ENCODE data around the gene HSD17B12. TPM values are rescaled to one million over a fixed set of nuclear protein-coding genes. Genes with fewer than 3 reads are reported as not detected.

Gene HSD17B12
- total and polyA plus RNA-seq, 5 donors = 69.1 to 147 (median 104) TPM

DNA sequence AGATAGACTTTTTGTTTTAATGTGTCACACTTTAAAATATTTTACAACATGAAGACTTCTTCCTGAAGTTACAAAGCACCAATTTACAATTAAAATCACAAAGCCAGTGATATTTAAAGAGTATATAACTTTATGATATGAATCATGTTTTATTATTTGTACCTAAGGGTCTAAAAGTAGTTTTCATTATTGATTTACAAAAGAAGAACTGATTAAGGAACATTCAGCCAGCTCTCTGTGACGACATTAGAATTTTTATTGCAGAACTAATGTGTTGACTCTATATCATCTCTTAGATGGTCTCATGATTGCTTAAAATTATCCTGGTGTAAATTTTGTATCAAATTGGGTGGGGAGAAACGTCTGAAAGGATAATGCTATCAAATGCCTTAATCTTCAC is 117.3 kb downstream of the HSD17B12 start:
- H3K27me3 ChIP-seq (ENCODE audit: control insufficient read depth, insufficient read depth) = no peaks in the 10 kb centered on the region
- H3K4me3 ChIP-seq (ENCODE audit: low read length) = no peak overlapping the region
- no peaks in the 10 kb centered on the region for H3K4me1 ChIP-seq (ENCODE audit: control insufficient read depth, insufficient read depth, low read length)
- DNase-seq (no peak), ATAC-seq (no peak)
- 88% methylated on average over 2 of the region's 2 CpGs for WGBS
- H3K27ac ChIP-seq (ENCODE audit: low read length) = no peak overlapping the region
- intact Hi-C loops (cut with DNase I) = no loop called here
- H3K9me3 ChIP-seq (ENCODE audit: control insufficient read depth, low read length) = no peaks in the 10 kb centered on the region

DNA sequence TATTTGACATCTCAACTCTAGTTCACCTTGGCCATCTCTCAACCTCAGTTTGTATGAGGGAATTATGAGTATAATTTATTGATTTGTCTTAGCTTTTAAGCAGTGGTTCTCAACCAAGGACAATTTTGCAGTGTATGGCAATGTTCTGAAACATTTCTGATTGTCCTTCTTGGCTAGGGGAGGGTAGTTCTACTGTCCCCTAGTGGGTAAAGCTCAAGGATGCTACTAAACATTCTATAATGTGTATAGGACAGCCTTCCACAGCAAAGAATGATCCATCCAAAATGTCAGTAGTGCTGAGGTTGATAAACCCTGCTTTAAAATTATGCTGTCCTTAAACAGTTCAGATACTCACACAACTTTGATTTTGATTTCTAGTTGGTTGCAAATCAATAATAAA is 122.0 kb downstream of the HSD17B12 start:
- Histone ChIP-seq H3K4me1 (ENCODE audit: control insufficient read depth, insufficient read depth, low read length) (no peaks in the 10 kb centered on the region), H3K9me3 (ENCODE audit: control insufficient read depth, low read length) (no peaks in the 10 kb centered on the region), H3K4me3 (ENCODE audit: low read length) (no peak overlapping the region), H3K27ac (ENCODE audit: low read length) (no peak overlapping the region), H3K27me3 (ENCODE audit: control insufficient read depth, insufficient read depth) (no peaks in the 10 kb centered on the region)
- no peak for DNase-seq
- ATAC-seq = no peak
- intact Hi-C loops (cut with DNase I) = no loop called here

DNA sequence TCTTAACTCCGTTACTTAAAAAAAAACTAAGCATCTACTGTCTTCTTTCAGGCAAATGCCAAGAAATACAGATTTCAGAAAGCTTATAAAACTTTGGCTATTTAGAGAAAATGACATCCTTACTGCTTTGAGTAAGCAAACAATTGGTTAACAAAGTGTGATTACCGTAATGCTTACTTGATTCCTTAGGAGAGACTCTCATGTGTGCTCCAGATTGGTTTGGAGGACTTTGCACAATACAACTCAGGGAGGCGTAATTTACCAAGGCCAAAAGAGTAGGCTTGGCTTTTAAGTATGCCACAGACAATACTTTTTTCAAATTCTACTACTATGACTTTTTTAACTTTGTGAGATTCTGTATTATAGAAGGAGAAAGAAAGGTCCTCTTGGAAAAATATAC is 123.2 kb downstream of the HSD17B12 start:
- H3K9me3 ChIP-seq (ENCODE audit: control insufficient read depth, low read length) = no peaks in the 10 kb centered on the region
- H3K4me3 ChIP-seq (ENCODE audit: low read length) = no peak overlapping the region
- no peaks in the 10 kb centered on the region for H3K4me1 ChIP-seq (ENCODE audit: control insufficient read depth, insufficient read depth, low read length)
- intact Hi-C loops (cut with DNase I) = no loop called here
- ATAC-seq (no peak), DNase-seq (no peak)
- WGBS = 63% methylated on average over 3 of the region's 3 CpGs
- H3K27ac ChIP-seq (ENCODE audit: low read length) = no peak overlapping the region
- H3K27me3 ChIP-seq (ENCODE audit: control insufficient read depth, insufficient read depth) = no peaks in the 10 kb centered on the region

- WGBS = 73% methylated on average over 3 of the region's 3 CpGs
- intact Hi-C loops (cut with DNase I) = no loop called here
These were observed 126.4 kb downstream of the HSD17B12 start for GRCh38 chr11:43806976-43807375.

GRCh38 chr11:43810929-43811596 is 130.5 kb downstream of the HSD17B12 start:
- no peak for ATAC-seq
- Histone ChIP-seq H3K27ac (ENCODE audit: low read length) (no peak overlapping the region), H3K27me3 (ENCODE audit: control insufficient read depth, insufficient read depth) (no peaks in the 10 kb centered on the region), H3K4me3 (ENCODE audit: low read length) (no peak overlapping the region), H3K9me3 (ENCODE audit: control insufficient read depth, low read length) (no peaks in the 10 kb centered on the region), H3K4me1 (ENCODE audit: control insufficient read depth, insufficient read depth, low read length) (no peaks in the 10 kb centered on the region)
- WGBS = 73% methylated on average over 7 of the region's 7 CpGs
- intact Hi-C loops (cut with DNase I) = no loop called here
- no peak for DNase-seq

More at GRCh38 chr11:43806976-43807375, 126.4 kb downstream of the HSD17B12 start:
- ATAC-seq = no peak
- Histone ChIP-seq H3K4me1 (ENCODE audit: control insufficient read depth, insufficient read depth, low read length) (no peaks in the 10 kb centered on the region), H3K9me3 (ENCODE audit: control insufficient read depth, low read length) (no peaks in the 10 kb centered on the region), H3K4me3 (ENCODE audit: low read length) (no peak overlapping the region), H3K27me3 (ENCODE audit: control insufficient read depth, insufficient read depth) (no peaks in the 10 kb centered on the region), H3K27ac (ENCODE audit: low read length) (no peak overlapping the region)
- DNase-seq = no peak

GRCh38 chr11:43812471-43812870 is 131.9 kb downstream of the HSD17B12 start:
- no peak overlapping the region for H3K4me3 ChIP-seq (ENCODE audit: low read length)
- intact Hi-C loops (cut with DNase I) = no loop called here
- DNase-seq (no peak), ATAC-seq (no peak)
- no peaks in the 10 kb centered on the region for H3K27me3 ChIP-seq (ENCODE audit: control insufficient read depth, insufficient read depth)
- no peak overlapping the region for H3K27ac ChIP-seq (ENCODE audit: low read length)
- no peaks in the 10 kb centered on the region for H3K9me3 ChIP-seq (ENCODE audit: control insufficient read depth, low read length)
- H3K4me1 ChIP-seq (ENCODE audit: control insufficient read depth, insufficient read depth, low read length) = no peaks in the 10 kb centered on the region

- no peak overlapping the region for H3K27ac ChIP-seq (ENCODE audit: low read length)
- no peaks in the 10 kb centered on the region for H3K27me3 ChIP-seq (ENCODE audit: control insufficient read depth, insufficient read depth)
- intact Hi-C loops (cut with DNase I) = no loop called here
- WGBS = 74% methylated on average over 1 of the region's 1 CpG
- H3K4me1 ChIP-seq (ENCODE audit: control insufficient read depth, insufficient read depth, low read length) = no peaks in the 10 kb centered on the region
- ATAC-seq (no peak), DNase-seq (no peak)
- H3K4me3 ChIP-seq (ENCODE audit: low read length) = no peak overlapping the region
- H3K9me3 ChIP-seq (ENCODE audit: control insufficient read depth, low read length) = no peaks in the 10 kb centered on the region
These were observed 137.7 kb downstream of the HSD17B12 start for GRCh38 chr11:43818220-43818619.

- no peak for ATAC-seq
- H3K4me3 ChIP-seq (ENCODE audit: low read length) = no peak overlapping the region
- no peaks in the 10 kb centered on the region for H3K27me3 ChIP-seq (ENCODE audit: control insufficient read depth, insufficient read depth)
- H3K4me1 ChIP-seq (ENCODE audit: control insufficient read depth, insufficient read depth, low read length) = no peaks in the 10 kb centered on the region
- intact Hi-C loops (cut with DNase I) = loop anchor here in 1 of 4 donors (10.0 kb wide), 1 partner anchor 155 kb away; no protein-coding TSS in a partner anchor
- no peak for DNase-seq
- no peaks in the 10 kb centered on the region for H3K9me3 ChIP-seq (ENCODE audit: control insufficient read depth, low read length)
- WGBS = 99% methylated on average over 2 of the region's 2 CpGs
- H3K27ac ChIP-seq (ENCODE audit: low read length) = no peak overlapping the region
These were observed 139.4 kb downstream of the HSD17B12 start for GRCh38 chr11:43819926-43820325.

DNA sequence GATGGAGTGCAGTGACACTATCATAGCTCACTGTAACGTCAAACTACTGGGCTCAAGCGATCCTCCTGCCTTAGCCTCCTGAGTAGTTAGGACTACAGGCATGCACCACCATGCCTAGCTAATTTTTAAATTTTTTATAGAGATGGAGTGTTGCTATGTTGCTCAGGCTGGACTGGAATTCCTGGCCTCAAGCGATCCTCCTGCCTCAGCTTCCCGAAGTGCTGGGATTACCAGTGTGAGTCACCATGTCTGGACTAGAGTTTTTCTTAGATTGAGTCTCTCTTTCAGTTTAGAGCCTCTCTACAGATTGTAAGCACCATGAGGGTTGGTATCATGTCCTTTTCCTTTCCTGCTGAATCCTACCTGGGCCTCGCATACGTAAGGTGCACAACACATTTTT is 142.8 kb downstream of the HSD17B12 start:
- H3K27me3 ChIP-seq (ENCODE audit: control insufficient read depth, insufficient read depth) = no peaks in the 10 kb centered on the region
- WGBS = 99% methylated on average over 6 of the region's 6 CpGs
- no peak overlapping the region for H3K27ac ChIP-seq (ENCODE audit: low read length)
- intact Hi-C loops (cut with DNase I) = loop anchor here in 1 of 4 donors (10.0 kb wide), 1 partner anchor 159 kb away; no protein-coding TSS in a partner anchor
- H3K4me3 ChIP-seq (ENCODE audit: low read length) = no peak overlapping the region
- DNase-seq (no peak), ATAC-seq (no peak)
- no peaks in the 10 kb centered on the region for H3K4me1 ChIP-seq (ENCODE audit: control insufficient read depth, insufficient read depth, low read length)
- H3K9me3 ChIP-seq (ENCODE audit: control insufficient read depth, low read length) = no peaks in the 10 kb centered on the region

- 90% methylated on average over 5 of the region's 5 CpGs for WGBS
These were observed 143.3 kb downstream of the HSD17B12 start for GRCh38 chr11:43823851-43824250.

GRCh38 chr11:43825217-43825816 is 144.8 kb downstream of the HSD17B12 start:
- ATAC-seq = no peak
- WGBS = 61% methylated on average over 5 of the region's 5 CpGs
- H3K4me3 ChIP-seq (ENCODE audit: low read length) = no peak overlapping the region
- intact Hi-C loops (cut with DNase I) = loop anchor here in 1 of 4 donors (10.0 kb wide), 1 partner anchor 161 kb away; no protein-coding TSS in a partner anchor
- no peak for DNase-seq
- H3K27me3 ChIP-seq (ENCODE audit: control insufficient read depth, insufficient read depth) = no peaks in the 10 kb centered on the region
- no peak overlapping the region for H3K27ac ChIP-seq (ENCODE audit: low read length)
- H3K4me1 ChIP-seq (ENCODE audit: control insufficient read depth, insufficient read depth, low read length) = no peaks in the 10 kb centered on the region
- no peaks in the 10 kb centered on the region for H3K9me3 ChIP-seq (ENCODE audit: control insufficient read depth, low read length)

More at GRCh38 chr11:43823851-43824250, 143.3 kb downstream of the HSD17B12 start:
- Histone ChIP-seq H3K27me3 (ENCODE audit: control insufficient read depth, insufficient read depth) (no peaks in the 10 kb centered on the region), H3K4me3 (ENCODE audit: low read length) (no peak overlapping the region), H3K9me3 (ENCODE audit: control insufficient read depth, low read length) (no peaks in the 10 kb centered on the region), H3K4me1 (ENCODE audit: control insufficient read depth, insufficient read depth, low read length) (no peaks in the 10 kb centered on the region), H3K27ac (ENCODE audit: low read length) (no peak overlapping the region)
- DNase-seq (no peak), ATAC-seq (no peak)
- intact Hi-C loops (cut with DNase I) = loop anchor here in 1 of 4 donors (10.0 kb wide), 1 partner anchor 159 kb away; no protein-coding TSS in a partner anchor
